H9 (cell line): ENCODE results near the gene ANKS3. TPM values are rescaled to one million over a fixed set of nuclear protein-coding genes. Genes with fewer than 3 reads are reported as not detected.

Source experiments
- DNase-seq: peaks from one replicate; pipeline ENCODE4 v3.0.0-alpha.2; 2017
- H2AFZ ChIP-seq: one replicate; pipeline ENCODE4 v1.6.1; 2013; ENCODE audit warnings: mild to moderate bottlenecking, low read length, control low read depth, moderate library complexity
- H2AK5ac ChIP-seq: 2 replicates; pipeline ENCODE4 v1.6.1; 2013; ENCODE audit warnings: low read length, control low read depth, mixed read lengths; ENCODE audit not compliant: insufficient read length
- H2BK120ac ChIP-seq: one replicate; pipeline ENCODE4 v1.6.1; 2013; ENCODE audit warnings: low read depth, mild to moderate bottlenecking, low read length, control low read depth, inconsistent platforms; ENCODE audit not compliant: poor library complexity, severe bottlenecking
- H2BK12ac ChIP-seq: 2 replicates; pipeline ENCODE4 v1.6.1; 2013; ENCODE audit warnings: low read length, control low read depth, mixed read lengths, low read depth; ENCODE audit not compliant: insufficient read length
- H2BK15ac ChIP-seq: 2 replicates; pipeline ENCODE4 v1.6.1; 2013; ENCODE audit warnings: low read depth, low read length, control low read depth
- H2BK20ac ChIP-seq: one replicate; pipeline ENCODE4 v1.6.1; 2013; ENCODE audit warnings: low read depth, mild to moderate bottlenecking, low read length, control low read depth, inconsistent platforms; ENCODE audit not compliant: poor library complexity, severe bottlenecking
- H2BK5ac ChIP-seq: 2 replicates; pipeline ENCODE4 v1.6.1; 2013; ENCODE audit warnings: low read length, control low read depth, mixed read lengths; ENCODE audit not compliant: insufficient read length
- H3K14ac ChIP-seq: 2 replicates; pipeline ENCODE4 v1.6.1; 2013; ENCODE audit warnings: low read length, control low read depth; ENCODE audit not compliant: insufficient read depth
- H3K18ac ChIP-seq: 2 replicates; pipeline ENCODE4 v1.6.1; 2013; ENCODE audit warnings: low read depth, mild to moderate bottlenecking, mixed read lengths, low read length, control low read depth; ENCODE audit not compliant: insufficient read length
- H3K23ac ChIP-seq: 2 replicates; pipeline ENCODE4 v1.6.1; 2013; ENCODE audit warnings: low read length, control low read depth, mixed read lengths, low read depth; ENCODE audit not compliant: insufficient read length
- H3K23me2 ChIP-seq: 2 replicates; pipeline ENCODE4 v1.6.1; 2013; ENCODE audit warnings: low read depth, mild to moderate bottlenecking, mixed read lengths, low read length, control low read depth; ENCODE audit not compliant: insufficient read length, poor library complexity, severe bottlenecking
- H3K27ac ChIP-seq: 2 replicates; pipeline ENCODE4 v1.5.1; 2013; ENCODE audit warnings: low read length, control low read depth, mixed read lengths, low read depth; ENCODE audit not compliant: insufficient read length
- H3K27me3 ChIP-seq: 2 replicates; pipeline ENCODE4 v1.6.1; 2013; ENCODE audit warnings: low read length, control low read depth, inconsistent platforms; ENCODE audit not compliant: insufficient read depth
- H3K4ac ChIP-seq: 2 replicates; pipeline ENCODE4 v1.6.1; 2013; ENCODE audit warnings: low read depth, mild to moderate bottlenecking, control low read depth, inconsistent platforms, low read length, moderate library complexity
- H3K4me1 ChIP-seq: 2 replicates; pipeline ENCODE4 v1.6.1; 2013; ENCODE audit warnings: low read length, control low read depth, inconsistent platforms; ENCODE audit not compliant: insufficient read depth
- H3K4me2 ChIP-seq: 2 replicates; pipeline ENCODE4 v1.6.1; 2013; ENCODE audit warnings: low read length, control low read depth, mixed read lengths; ENCODE audit not compliant: insufficient read length, insufficient read depth
- H3K56ac ChIP-seq: 2 replicates; pipeline ENCODE4 v1.6.1; 2013; ENCODE audit warnings: low read depth, mild to moderate bottlenecking, mixed read lengths, low read length, control low read depth; ENCODE audit not compliant: insufficient read length
- H3K79me1 ChIP-seq: 2 replicates; pipeline ENCODE4 v1.6.1; 2013; ENCODE audit warnings: low read depth, mild to moderate bottlenecking, moderate library complexity, low read length, control low read depth, inconsistent platforms; ENCODE audit not compliant: insufficient read depth, poor library complexity, severe bottlenecking
- H3K79me2 ChIP-seq: 2 replicates; pipeline ENCODE4 v1.6.1; 2013; ENCODE audit warnings: low read length, control low read depth, inconsistent platforms; ENCODE audit not compliant: insufficient read depth
- H3K9ac ChIP-seq: 2 replicates; pipeline ENCODE4 v1.6.1; 2013; ENCODE audit warnings: low read length, control low read depth, mixed read lengths; ENCODE audit not compliant: insufficient read length; ENCODE audit errors: extremely low read depth
- H3K9me3 ChIP-seq: one replicate; pipeline ENCODE4 v1.6.1; 2013; ENCODE audit warnings: low read depth, low read length, inconsistent platforms; ENCODE audit not compliant: control insufficient read depth
- H3T11ph ChIP-seq: one replicate; pipeline ENCODE4 v1.6.1; 2013; ENCODE audit warnings: mild to moderate bottlenecking, low read length, control low read depth, inconsistent platforms
- H4K20me1 ChIP-seq: one replicate; pipeline ENCODE4 v1.6.1; 2013; ENCODE audit not compliant: control insufficient read depth, insufficient read length, insufficient read depth
- H4K5ac ChIP-seq: 2 replicates; pipeline ENCODE4 v1.6.1; 2013; ENCODE audit warnings: low read depth, mild to moderate bottlenecking, mixed read lengths, low read length, control low read depth; ENCODE audit not compliant: insufficient read length
- H4K8ac ChIP-seq: replicated peaks from 2 replicates; pipeline ENCODE4 v1.6.1; 2013; ENCODE audit warnings: low read length, control low read depth, mixed read lengths, low read depth; ENCODE audit not compliant: insufficient read length
- H4K91ac ChIP-seq: 2 replicates; pipeline ENCODE4 v1.6.1; 2013; ENCODE audit warnings: low read depth, mild to moderate bottlenecking, moderate library complexity, mixed read lengths, low read length, control low read depth; ENCODE audit not compliant: insufficient read length
- H3K27ac Mint-ChIP-seq, 3 experiments: 2 replicates in 2 of 3; 3 replicates in 1 of 3; pipeline ENCODE4 v1.8.0; 2020 to 2021; ENCODE audit warnings: mixed read lengths in 3 of 3, mild to moderate bottlenecking in 1 of 3, moderate library complexity in 1 of 3
- H3K27me3 Mint-ChIP-seq: 2 replicates; pipeline ENCODE4 v1.8.0; 2021; ENCODE audit warnings: low read depth, mild to moderate bottlenecking, moderate library complexity, mixed read lengths
- H3K36me3 Mint-ChIP-seq, 3 experiments: 2 replicates in 2 of 3; 3 replicates in 1 of 3; pipeline ENCODE4 v1.8.0; 2020 to 2021; ENCODE audit warnings: low read depth in 3 of 3, mixed read lengths in 3 of 3; ENCODE audit not compliant: insufficient read depth in 1 of 3
- H3K4me1 Mint-ChIP-seq, 2 experiments: 2 replicates each; pipeline ENCODE4 v1.8.0; 2020; ENCODE audit warnings: mixed read lengths in 2 of 2
- H3K4me3 Mint-ChIP-seq, 2 experiments: 2 replicates in 1 of 2; 3 replicates in 1 of 2; pipeline ENCODE4 v1.8.0; 2020 to 2021; ENCODE audit warnings: mild to moderate bottlenecking in 2 of 2, mixed read lengths in 2 of 2, moderate library complexity in 1 of 2
- H3K9me3 Mint-ChIP-seq, 2 experiments: 2 replicates in 1 of 2; 3 replicates in 1 of 2; pipeline ENCODE4 v1.8.0; 2020; ENCODE audit warnings: mild to moderate bottlenecking in 2 of 2, mixed read lengths in 2 of 2, moderate library complexity in 1 of 2
- CTCF ChIP-seq: fragments of 200-600 bp; sonication (generic); conservative IDR thresholded peaks from 3 replicates; pipeline ENCODE4 v1.8.0; 2021; ENCODE audit warnings: antibody characterized with exemption, mild to moderate bottlenecking
- WGBS: extraction: QIAGEN DNeasy Blood & Tissue Kit; methylation state at CpG from one replicate; pipeline ENCODE4 v1.1.7; 2013; ENCODE audit warnings: missing lambda C conversion rate, low lambda C conversion rate, mixed read lengths; ENCODE audit not compliant: insufficient read length; ENCODE audit errors: extremely low coverage; 5-methylcytosine and 5-hydroxymethylcytosine counted together
- total RNA-seq: library from RNA; stranded (reverse); gene quantifications from 2 replicates; pipeline ENCODE4 v1.2.1, GENCODE V29; 2021

Gene ANKS3
- total RNA-seq, 1 experiment from 2014 or later: 32.0 TPM

- Histone ChIP-seq H3K14ac (no peak overlapping the region), H2BK15ac (no peak overlapping the region), H3K9me3 (no peaks in the 10 kb centered on the region), H2AK5ac (no peak overlapping the region), H3K4me2 (no peak overlapping the region), H3K79me1 (no peaks in the 10 kb centered on the region), H3K56ac (no peak overlapping the region), H3K23ac (no peak overlapping the region), H2BK12ac (no peak overlapping the region), H2AFZ (no peak overlapping the region), H3T11ph (no peak overlapping the region), H2BK5ac (no peak overlapping the region), H4K5ac (no peak overlapping the region), H2BK20ac (no peak overlapping the region), H3K23me2 (no peaks in the 10 kb centered on the region), H4K8ac (no peak overlapping the region), H4K20me1 (no peaks in the 10 kb centered on the region), H3K4me1 (no peaks in the 10 kb centered on the region), H4K91ac (no peak overlapping the region), H3K27ac (no peak overlapping the region), H3K4ac (no peak overlapping the region), H3K9ac (no peak overlapping the region), H3K18ac (no peak overlapping the region), H2BK120ac (no peak overlapping the region), H3K79me2 (no peaks in the 10 kb centered on the region), H3K27me3 (no peaks in the 10 kb centered on the region)
- peaks cover 16 to 73% (median 46%) of the 10 kb centered on the region in 3 experiments; a peak in 6 of 7 replicates for H3K36me3 Mint-ChIP-seq
- no peaks in the 10 kb centered on the region for H3K27me3 Mint-ChIP-seq
- H3K9me3 Mint-ChIP-seq: no peaks in the 10 kb centered on the region; a peak in 1 of 5 replicates
- H3K4me3 Mint-ChIP-seq: no peak overlapping the region
- WGBS: no CpG with 5 or more reads among the region's 12 CpGs
- 0 out of 7 replicates have a peak overlapping the region, but pooled peaks of 1 of the 3 experiments have one; percentile 39 for H3K27ac Mint-ChIP-seq
- no peaks in the 10 kb centered on the region for H3K4me1 Mint-ChIP-seq
- TF ChIP-seq CTCF: no peak
- no peak for DNase-seq
Observed at GRCh38 chr16:4654964-4655590, 79.0 kb downstream of the ANKS3 start.
